Fibroblast of skin of right quadriceps (primary cell): Measurements from ENCODE around the gene KRT34.

ENCODE experiments used
- DNase-seq: peaks from one replicate; pipeline ENCODE4 v3.0.0-alpha.2; 2013

KRT34 gene

GRCh38 chr17:41328207-41328606 is 53.9 kb downstream of the KRT34 start:
- no peak for DNase-seq
